ENCODE results near the gene ATRAID. TPM values are rescaled to one million over a fixed set of nuclear protein-coding genes. Genes with fewer than 3 reads are reported as not detected.

ATRAID gene
- polyA plus RNA-seq, 6 donors from 2014 or later: 296 to 424 (median 357) TPM

DNA sequence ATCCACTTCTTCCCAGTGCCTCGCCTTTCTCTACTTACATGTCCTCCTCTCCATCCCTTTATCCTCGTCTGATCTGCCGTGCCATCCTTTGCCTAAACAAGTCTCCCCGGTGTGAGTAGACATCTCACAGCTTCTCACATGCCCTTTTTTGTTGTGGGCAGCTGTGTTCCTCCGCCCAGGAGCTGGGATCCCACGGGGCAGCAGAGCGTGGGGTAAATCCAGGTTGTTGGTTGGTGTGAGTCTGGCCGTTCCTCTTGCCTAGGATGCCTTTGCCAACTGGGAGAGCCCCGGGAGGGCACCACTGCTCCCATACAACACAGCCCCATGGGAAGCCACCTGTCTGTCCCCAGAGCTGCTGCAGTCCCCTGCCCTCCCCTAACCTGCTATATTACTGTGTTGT lies 28.6 kb downstream of the ATRAID start:
- ATAC-seq (ENCODE audit: low read depth in 2 of 2) (no peak), DNase-seq (no peak)
- Mint-ChIP-seq H3K4me3 (no peak overlapping the region), H3K27me3 (no peaks in the 10 kb centered on the region), H3K36me3 (peaks cover 3 to 30% of the 10 kb centered on the region in 2 donors), H3K9me3 (no peaks in the 10 kb centered on the region), H3K27ac (peak overlapping the region in 1 of 6 donors; percentile 85), H3K4me1 (peaks cover 0 to 5% (median 1%) of the 10 kb centered on the region in 3 donors)

DNA sequence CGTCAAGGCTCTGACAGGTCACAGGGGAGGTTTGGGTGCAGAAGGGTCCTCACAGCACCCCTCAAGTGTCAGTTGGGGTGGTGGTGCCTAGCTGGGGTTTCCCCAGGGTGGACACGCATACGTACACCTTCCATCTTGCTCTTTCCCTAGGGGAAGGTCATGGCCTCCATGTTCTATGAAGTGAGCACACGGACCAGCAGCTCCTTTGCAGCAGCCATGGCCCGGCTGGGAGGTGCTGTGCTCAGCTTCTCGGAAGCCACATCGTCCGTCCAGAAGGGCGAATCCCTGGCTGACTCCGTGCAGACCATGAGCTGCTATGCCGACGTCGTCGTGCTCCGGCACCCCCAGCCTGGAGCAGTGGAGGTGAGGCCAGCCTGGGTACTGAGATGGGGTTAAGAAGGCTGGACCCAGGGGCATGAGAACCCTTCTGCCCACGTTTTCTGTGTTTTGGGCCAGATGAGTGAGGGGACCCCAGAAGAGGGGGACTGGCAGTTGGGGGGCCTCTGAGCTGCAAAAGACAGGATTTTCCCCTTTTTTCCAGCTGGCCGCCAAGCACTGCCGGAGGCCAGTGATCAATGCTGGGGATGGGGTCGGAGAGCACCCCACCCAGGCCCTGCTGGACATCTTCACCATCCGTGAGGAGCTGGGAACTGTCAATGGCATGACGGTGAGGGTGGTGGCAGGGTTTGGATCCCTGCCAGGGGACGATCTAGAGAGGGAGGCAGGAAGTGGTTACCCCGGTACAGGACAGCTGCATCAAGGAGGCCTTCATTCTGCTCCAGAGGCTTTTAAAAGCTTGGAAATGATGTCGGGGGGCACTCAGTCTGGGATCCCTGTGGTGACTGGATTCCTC lies 30.1 kb downstream of the ATRAID start:
- Mint-ChIP-seq H3K9me3 (no peaks in the 10 kb centered on the region), H3K4me1 (peaks cover 0 to 5% (median 1%) of the 10 kb centered on the region in 3 donors), H3K36me3 (peaks cover 3 to 29% of the 10 kb centered on the region in 2 donors), H3K4me3 (no peak overlapping the region), H3K27me3 (no peaks in the 10 kb centered on the region), H3K27ac (peak overlapping the region in 3 of 6 donors; percentile 18 to 81 (median 64))
- ATAC-seq (ENCODE audit: low read depth in 2 of 2) (no peak), DNase-seq (no peak)

DNA sequence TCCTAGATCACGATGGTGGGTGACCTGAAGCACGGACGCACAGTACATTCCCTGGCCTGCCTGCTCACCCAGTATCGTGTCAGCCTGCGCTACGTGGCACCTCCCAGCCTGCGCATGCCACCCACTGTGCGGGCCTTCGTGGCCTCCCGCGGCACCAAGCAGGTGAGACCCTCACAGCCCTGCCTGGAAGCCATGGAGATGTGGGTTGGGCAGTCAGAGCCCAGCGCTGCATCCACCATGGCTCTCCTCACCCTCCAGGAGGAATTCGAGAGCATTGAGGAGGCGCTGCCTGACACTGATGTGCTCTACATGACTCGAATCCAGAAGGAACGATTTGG lies 30.7 kb downstream of the ATRAID start:
- no peak overlapping the region for H3K4me3 Mint-ChIP-seq
- H3K27ac Mint-ChIP-seq: no peak overlapping the region
- ATAC-seq (ENCODE audit: low read depth in 2 of 2) (no peak), DNase-seq (no peak)
- H3K36me3 Mint-ChIP-seq: peaks cover 0 to 23% of the 10 kb centered on the region in 2 donors
- no peaks in the 10 kb centered on the region for H3K9me3 Mint-ChIP-seq
- H3K4me1 Mint-ChIP-seq: peaks cover 0 to 5% (median under 1%) of the 10 kb centered on the region in 3 donors
- H3K27me3 Mint-ChIP-seq: no peaks in the 10 kb centered on the region

DNA sequence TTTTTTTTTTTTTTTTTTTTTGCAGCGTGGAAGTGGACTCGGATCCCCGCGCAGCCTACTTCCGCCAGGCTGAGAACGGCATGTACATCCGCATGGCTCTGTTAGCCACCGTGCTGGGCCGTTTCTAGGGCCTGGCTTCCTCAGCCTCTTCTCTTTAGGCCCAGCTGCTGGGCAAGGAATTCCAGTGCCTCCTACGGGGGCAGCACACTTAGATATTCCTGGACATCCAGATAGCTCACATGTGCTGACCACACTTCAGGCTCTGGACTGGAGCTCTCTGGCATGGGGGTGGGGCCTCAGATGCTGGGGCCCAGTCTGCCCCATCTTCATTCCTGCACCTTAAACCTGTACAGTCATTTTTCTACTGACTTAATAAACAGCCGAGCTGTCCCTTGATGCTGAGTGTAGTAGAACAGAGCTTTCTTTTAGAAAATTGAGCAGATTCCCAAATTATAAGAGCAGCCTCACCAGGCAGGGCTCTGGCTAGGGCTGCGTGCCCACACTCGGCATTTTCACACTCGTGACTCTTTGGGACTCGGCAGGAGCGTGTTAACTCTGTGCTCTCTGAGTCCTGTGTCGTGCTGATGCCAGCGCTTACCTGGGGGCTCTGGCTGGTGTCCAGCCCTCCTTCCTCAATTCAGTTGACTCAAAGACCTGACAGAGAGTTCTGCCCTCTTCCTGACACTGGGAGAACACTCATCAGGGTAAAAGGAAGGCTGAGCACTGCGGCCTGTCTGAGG lies 31.7 kb downstream of the ATRAID start:
- no peak overlapping the region for H3K4me3 Mint-ChIP-seq
- H3K4me1 Mint-ChIP-seq: peaks cover 0 to 5% (median 0%) of the 10 kb centered on the region in 3 donors
- no peak overlapping the region for H3K27ac Mint-ChIP-seq
- DNase-seq (no peak), ATAC-seq (ENCODE audit: low read depth in 2 of 2) (no peak)
- H3K36me3 Mint-ChIP-seq: peaks cover 0 to 14% of the 10 kb centered on the region in 2 donors
- H3K27me3 Mint-ChIP-seq: peaks cover 0 to 7% (median 0%) of the 10 kb centered on the region in 3 donors
- H3K9me3 Mint-ChIP-seq: no peaks in the 10 kb centered on the region

DNA sequence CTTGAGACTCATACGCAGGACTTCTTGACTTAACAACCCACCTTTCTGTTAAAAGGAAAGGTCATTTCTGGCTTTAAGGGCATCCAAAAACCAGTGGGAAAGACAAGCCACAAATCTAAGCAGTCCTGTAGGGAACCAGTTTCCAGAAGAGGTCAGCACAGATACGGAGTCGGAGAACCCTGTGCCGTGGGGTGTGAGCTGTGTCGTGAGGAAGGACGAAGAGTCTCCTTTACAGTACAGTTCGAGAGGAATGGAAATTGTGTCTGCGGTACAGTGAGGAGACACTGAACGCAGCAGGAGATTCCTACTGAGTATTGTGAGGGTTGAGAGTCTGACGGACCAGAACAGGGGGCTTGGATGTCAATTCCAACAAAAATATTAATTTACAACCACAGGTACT lies 33.3 kb downstream of the ATRAID start:
- Mint-ChIP-seq H3K36me3 (peaks cover 0 to 8% of the 10 kb centered on the region in 2 donors), H3K27me3 (peaks cover 0 to 7% (median 0%) of the 10 kb centered on the region in 3 donors), H3K9me3 (no peaks in the 10 kb centered on the region), H3K4me1 (peaks cover 0 to 5% (median 0%) of the 10 kb centered on the region in 3 donors), H3K4me3 (peak overlapping the region in 1 of 8 donors; percentile 60), H3K27ac (peak overlapping the region in 2 of 6 donors; percentile 72 to 84)
- ATAC-seq (ENCODE audit: low read depth in 2 of 2) (no peak), DNase-seq (no peak)

DNA sequence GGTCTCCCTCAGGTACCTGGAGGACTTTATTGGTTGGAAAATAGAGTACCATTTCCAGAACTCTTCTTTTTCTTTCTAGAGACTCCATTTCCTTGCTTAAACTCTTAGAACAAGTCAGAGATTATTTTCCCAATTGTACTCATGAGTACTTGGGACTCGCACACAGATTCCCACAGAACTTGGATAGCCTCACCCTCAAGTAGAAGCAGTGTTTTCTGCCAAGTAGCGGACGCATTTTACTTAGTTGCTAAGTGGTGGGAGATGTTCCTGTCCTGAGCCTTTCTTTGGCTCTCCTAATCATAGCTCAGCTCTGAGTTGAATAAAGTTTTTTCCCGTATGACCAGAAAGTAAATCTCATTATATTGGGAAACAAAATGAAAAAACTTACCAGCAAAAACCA lies 33.8 kb downstream of the ATRAID start:
- no peak for ATAC-seq (ENCODE audit: low read depth in 2 of 2)
- Mint-ChIP-seq H3K4me3 (no peak overlapping the region), H3K4me1 (peaks cover 0 to 5% (median 3%) of the 10 kb centered on the region in 3 donors), H3K9me3 (no peaks in the 10 kb centered on the region), H3K27me3 (peaks cover 0 to 10% (median 3%) of the 10 kb centered on the region in 3 donors), H3K36me3 (peaks cover 0 to 3% of the 10 kb centered on the region in 2 donors), H3K27ac (no peak overlapping the region)
- no peak for DNase-seq

DNA sequence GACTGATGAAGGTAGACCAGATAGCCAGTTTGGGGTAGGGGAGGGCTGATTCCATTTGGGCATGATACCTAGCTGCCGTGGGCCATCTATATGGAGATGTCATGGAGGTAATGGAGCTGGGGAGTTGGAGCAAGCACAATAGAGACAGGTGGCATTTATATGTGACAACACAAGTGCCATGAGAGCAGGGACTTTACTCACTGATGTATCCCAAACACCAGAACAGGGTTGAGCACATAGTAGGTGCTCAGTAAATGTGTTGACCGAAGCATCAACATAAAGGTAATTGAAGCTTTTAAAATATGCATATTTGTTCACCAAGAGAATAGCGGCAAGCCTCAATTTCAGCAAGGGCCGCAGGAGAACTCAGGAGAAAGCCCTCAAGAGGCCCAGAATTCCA lies 36.1 kb downstream of the ATRAID start:
- H3K4me3 Mint-ChIP-seq: no peak overlapping the region
- H3K9me3 Mint-ChIP-seq: no peaks in the 10 kb centered on the region
- peaks cover 7 to 25% (median 16%) of the 10 kb centered on the region in 3 donors for H3K27me3 Mint-ChIP-seq
- peaks cover 0 to 4% (median 0%) of the 10 kb centered on the region in 3 donors for H3K4me1 Mint-ChIP-seq
- DNase-seq: no peak
- no peak for ATAC-seq (ENCODE audit: low read depth in 2 of 2)
- no peaks in the 10 kb centered on the region for H3K36me3 Mint-ChIP-seq
- H3K27ac Mint-ChIP-seq: no peak overlapping the region

DNA sequence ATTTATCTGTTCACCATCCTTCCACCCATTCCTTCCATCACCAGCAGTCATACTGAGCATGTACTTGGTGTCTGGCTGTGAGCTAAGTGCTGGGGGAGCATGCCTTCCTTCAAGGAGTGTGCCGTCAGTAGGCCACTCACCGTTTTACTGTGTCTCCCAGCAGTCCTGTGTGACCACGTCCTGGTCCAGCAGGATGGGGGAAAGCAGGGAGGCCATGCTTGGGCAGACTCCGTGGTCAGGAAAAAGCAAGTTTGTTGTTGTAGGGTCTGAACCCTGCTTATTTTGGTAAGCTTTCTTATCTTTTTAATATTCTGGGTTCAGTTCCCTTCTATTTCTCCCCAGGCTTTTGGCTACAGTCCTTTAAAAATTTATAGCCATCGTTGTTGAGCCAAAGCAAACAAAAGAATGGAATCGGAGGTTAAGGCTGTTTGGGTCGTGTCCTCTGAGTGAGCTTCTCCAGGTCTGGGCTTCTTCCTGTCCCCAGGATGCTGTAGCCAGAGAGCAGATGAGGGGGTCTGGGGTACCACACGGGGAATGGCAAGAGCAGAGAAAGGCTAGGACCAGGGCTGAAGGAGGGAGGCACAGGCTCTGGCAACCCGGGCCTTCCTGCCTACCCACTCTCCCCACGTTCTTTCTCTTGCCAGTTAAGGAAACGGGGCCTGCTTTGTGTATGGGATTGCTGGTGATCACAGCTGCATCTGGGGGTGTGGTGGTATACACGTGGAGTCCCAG lies 37.5 kb downstream of the ATRAID start:
- DNase-seq: no peak
- Mint-ChIP-seq H3K27ac (no peak overlapping the region), H3K9me3 (no peaks in the 10 kb centered on the region), H3K4me3 (no peak overlapping the region), H3K36me3 (no peaks in the 10 kb centered on the region), H3K4me1 (peaks cover 0 to 4% (median 0%) of the 10 kb centered on the region in 3 donors), H3K27me3 (peaks cover 7 to 27% (median 19%) of the 10 kb centered on the region in 3 donors)
- ATAC-seq (ENCODE audit: low read depth in 2 of 2): no peak

DNA sequence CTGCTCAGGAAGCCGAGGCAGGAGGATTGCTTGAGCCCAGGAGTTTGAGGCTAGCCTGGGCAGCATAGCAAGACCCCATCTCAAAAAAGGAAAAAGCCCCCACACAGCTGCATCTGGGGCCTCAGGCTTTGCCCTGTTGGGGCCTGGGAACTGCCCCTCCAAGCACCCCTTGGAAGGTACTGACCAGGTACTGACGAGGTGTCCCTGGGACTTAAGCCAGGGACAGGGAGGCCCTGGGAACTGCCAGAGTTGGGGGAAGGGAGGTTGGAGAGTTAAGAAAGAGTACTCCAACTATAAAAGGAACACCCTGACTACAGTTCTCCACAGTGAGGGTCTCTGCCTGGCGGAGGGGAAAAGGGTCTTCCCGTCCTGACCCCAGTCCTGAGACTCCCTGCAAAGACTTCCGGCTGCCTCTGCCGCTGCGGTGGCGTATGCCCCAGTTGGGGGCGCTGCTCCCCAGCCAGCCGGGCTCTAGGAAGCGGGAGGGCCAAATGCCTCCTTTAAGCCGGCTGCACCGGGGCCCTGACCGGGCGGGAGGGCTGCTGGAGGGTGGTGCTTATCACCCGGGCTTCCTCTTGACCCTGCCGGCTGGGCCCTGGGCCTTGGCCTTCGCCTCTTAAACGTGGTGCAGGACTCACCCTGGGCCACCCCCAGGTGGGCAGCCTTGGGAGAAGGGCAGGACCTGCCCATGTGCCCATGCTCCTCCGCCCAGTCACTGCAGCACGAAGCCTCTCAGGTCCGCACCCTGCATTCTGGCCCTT lies 38.2 kb downstream of the ATRAID start:
- no peaks in the 10 kb centered on the region for H3K9me3 Mint-ChIP-seq
- peak; percentile 25 for DNase-seq
- no peak overlapping the region for H3K4me3 Mint-ChIP-seq
- no peak overlapping the region for H3K27ac Mint-ChIP-seq
- peak; percentile 59 to 71 for ATAC-seq (ENCODE audit: low read depth in 2 of 2)
- H3K36me3 Mint-ChIP-seq: no peaks in the 10 kb centered on the region
- peaks cover 7 to 35% (median 27%) of the 10 kb centered on the region in 3 donors for H3K27me3 Mint-ChIP-seq
- H3K4me1 Mint-ChIP-seq: peaks cover 0 to 4% (median 0%) of the 10 kb centered on the region in 3 donors

DNA sequence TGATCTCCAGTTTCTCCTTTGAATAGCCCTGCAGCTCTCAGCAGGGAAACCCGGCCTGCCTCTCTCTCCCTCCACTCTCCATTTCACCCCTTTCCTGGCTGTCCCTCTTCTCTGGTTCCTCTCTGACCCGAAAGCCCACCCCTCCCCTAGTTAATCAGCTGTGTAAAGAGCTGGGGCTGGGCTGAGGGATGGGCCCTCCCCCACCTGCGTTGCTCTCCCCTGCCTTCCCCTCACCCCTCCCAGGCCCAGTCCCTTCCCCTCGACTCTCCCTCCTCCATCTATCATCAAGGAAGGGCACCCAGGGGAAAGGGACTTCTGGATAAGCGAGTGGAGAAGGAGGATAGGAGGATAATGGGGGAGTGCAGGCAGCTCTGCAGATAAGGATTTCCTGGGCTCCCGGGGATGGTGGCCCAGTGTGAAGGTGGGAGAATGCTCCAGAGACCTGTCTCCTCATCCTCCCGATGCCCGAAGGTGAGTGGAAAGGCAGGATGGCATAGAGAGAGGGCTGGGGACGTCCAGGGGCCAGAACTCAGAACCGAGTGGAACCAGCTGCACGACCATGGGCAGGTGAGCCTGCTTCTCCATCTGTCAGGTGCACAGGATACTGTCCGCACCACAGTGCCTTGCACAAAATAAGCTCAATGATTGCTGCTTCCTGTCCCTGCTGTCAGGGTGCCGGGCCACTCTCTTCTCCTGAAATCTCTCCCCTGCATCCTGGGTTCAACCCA lies 39.0 kb downstream of the ATRAID start:
- DNase-seq (no peak), ATAC-seq (ENCODE audit: low read depth in 2 of 2) (no peak)
- peaks cover 12 to 39% (median 34%) of the 10 kb centered on the region in 3 donors for H3K27me3 Mint-ChIP-seq
- H3K27ac Mint-ChIP-seq: no peak overlapping the region
- peaks cover 0 to 4% (median 0%) of the 10 kb centered on the region in 3 donors for H3K4me1 Mint-ChIP-seq
- H3K9me3 Mint-ChIP-seq: no peaks in the 10 kb centered on the region
- no peaks in the 10 kb centered on the region for H3K36me3 Mint-ChIP-seq
- H3K4me3 Mint-ChIP-seq: no peak overlapping the region

DNA sequence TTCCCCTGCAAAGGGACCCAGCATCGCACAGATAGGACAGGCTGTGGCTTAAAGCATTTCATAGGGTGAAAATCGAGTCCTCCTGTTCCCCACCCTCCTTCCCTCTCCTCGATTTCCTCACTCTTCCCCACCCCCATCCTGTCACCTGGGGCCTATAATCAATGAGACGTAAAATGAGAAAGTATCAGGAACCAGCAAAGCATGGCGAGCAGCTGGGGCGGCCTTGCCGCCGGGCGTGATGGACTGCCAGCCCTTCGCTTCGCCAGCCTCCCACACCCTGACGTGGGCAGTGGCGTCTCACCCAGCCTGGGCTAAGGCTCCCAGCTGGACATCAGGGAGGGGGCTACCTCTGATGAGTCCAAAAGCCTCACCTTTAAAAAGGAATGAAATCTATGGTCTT lies 39.9 kb downstream of the ATRAID start:
- H3K4me1 Mint-ChIP-seq: peaks cover 0 to 4% (median 0%) of the 10 kb centered on the region in 3 donors
- H3K4me3 Mint-ChIP-seq: no peak overlapping the region
- H3K27me3 Mint-ChIP-seq: peaks cover 12 to 49% (median 44%) of the 10 kb centered on the region in 3 donors
- H3K27ac Mint-ChIP-seq: peak overlapping the region in 1 of 6 donors; percentile 24
- no peaks in the 10 kb centered on the region for H3K36me3 Mint-ChIP-seq
- DNase-seq: no peak
- no peak for ATAC-seq (ENCODE audit: low read depth in 2 of 2)
- no peaks in the 10 kb centered on the region for H3K9me3 Mint-ChIP-seq

DNA sequence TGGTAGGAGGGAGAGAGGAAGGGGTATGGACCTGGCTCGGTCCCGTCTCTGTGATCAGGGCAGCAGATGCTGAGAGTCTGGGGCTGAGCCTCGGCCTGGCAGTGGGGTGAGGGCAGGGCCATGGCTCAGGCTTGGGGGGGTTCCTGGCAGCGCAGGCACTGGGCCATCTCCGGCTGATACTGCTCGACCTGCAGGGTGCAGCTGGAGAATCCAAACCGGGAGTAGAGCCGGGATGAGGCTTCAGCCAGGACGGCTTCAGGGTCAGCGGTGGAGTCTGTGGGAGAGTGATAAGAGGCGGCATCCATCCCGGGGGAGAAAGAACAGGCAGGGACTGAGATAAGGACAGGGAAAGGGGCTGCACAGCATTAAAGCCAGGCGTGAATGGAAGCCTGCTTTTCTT lies 43.3 kb downstream of the ATRAID start:
- ATAC-seq (ENCODE audit: low read depth in 2 of 2) (no peak), DNase-seq (no peak)
- Mint-ChIP-seq H3K4me1 (peaks cover 0 to 4% (median 0%) of the 10 kb centered on the region in 3 donors), H3K9me3 (no peaks in the 10 kb centered on the region), H3K27me3 (peaks cover 29 to 76% (median 74%) of the 10 kb centered on the region in 3 donors), H3K27ac (peak overlapping the region in 1 of 6 donors; percentile 37), H3K36me3 (no peaks in the 10 kb centered on the region), H3K4me3 (no peak overlapping the region)

All from naive B cell (primary cell).